DMS79 (cell line): ENCODE measurements around the gene FARSA.
"Not testable (repeated sequence)": the region's sequence is repeated elsewhere in the genome, so short reads cannot be mapped to it uniquely, and the experiment has no call there.

Source experiments
- DNase-seq: peaks from one replicate; lab custom pipeline; 2025; lab: John Stamatoyannopoulos, UW

FARSA gene

GRCh38 chr19:12933287-12934072 is at the start of gene FARSA:
FARSA (minus strand) TSS chr19:12933711; CDS start chr19:12933696, 15 bp downstream.
- peak; percentile 93 for DNase-seq

- no peak for DNase-seq
These were observed 49.6 kb upstream of the FARSA start for GRCh38 chr19:12983091-12983490.

- DNase-seq: no peak
These were observed 49.1 kb upstream of the FARSA start for GRCh38 chr19:12982648-12983047.

- no peak for DNase-seq
These were observed 46.5 kb upstream of the FARSA start for GRCh38 chr19:12979974-12980373.

- DNase-seq: not testable (repeated sequence)
These were observed 42.6 kb upstream of the FARSA start for GRCh38 chr19:12976109-12976508.

- DNase-seq: no peak
These were observed 41.8 kb upstream of the FARSA start for GRCh38 chr19:12975221-12975741.

GRCh38 chr19:12974301-12975220 is 41.0 kb upstream of the FARSA start:
- no peak for DNase-seq

- DNase-seq: no peak
These were observed 39.7 kb upstream of the FARSA start for GRCh38 chr19:12973236-12973635.

GRCh38 chr19:12970070-12970820 is 36.7 kb upstream of the FARSA start:
- DNase-seq: no peak

- no peak for DNase-seq
These were observed 35.9 kb upstream of the FARSA start, which contains the start of gene DAND5 for GRCh38 chr19:12969292-12969988. DAND5 (plus strand) TSS chr19:12969576; CDS start chr19:12969661, 85 bp downstream.

- no peak for DNase-seq
These were observed 34.4 kb upstream of the FARSA start for GRCh38 chr19:12967907-12968306.

GRCh38 chr19:12965812-12966135 is 32.3 kb upstream of the FARSA start:
- DNase-seq: no peak

- peak; percentile 90 for DNase-seq
These were observed 31.7 kb upstream of the FARSA start for GRCh38 chr19:12965017-12965811.

- no peak for DNase-seq
These were observed 26.0 kb upstream of the FARSA start for GRCh38 chr19:12959481-12959880.

GRCh38 chr19:12957389-12957952 is 24.0 kb upstream of the FARSA start:
- DNase-seq: not testable (repeated sequence)

GRCh38 chr19:12956446-12957388 is 23.2 kb upstream of the FARSA start, which contains the start of gene GADD45GIP1:
GADD45GIP1 (minus strand) TSS chr19:12957223; CDS start chr19:12957212, 11 bp downstream.
- peak; percentile 85 for DNase-seq

- DNase-seq: no peak
These were observed 22.5 kb upstream of the FARSA start for GRCh38 chr19:12955996-12956395.

- DNase-seq: not testable (repeated sequence)
These were observed 22.1 kb upstream of the FARSA start for GRCh38 chr19:12955575-12955974.

GRCh38 chr19:12954612-12954962 is 21.1 kb upstream of the FARSA start:
- DNase-seq: no peak
